ENCODE measurements around the gene GUSB.
"Not testable (repeated sequence)": the region's sequence is repeated elsewhere in the genome, so short reads cannot be mapped to it uniquely, and the experiment has no call there.

The GUSB gene

GRCh38 chr7:65981965-65982792, at the start of gene GUSB:
Gene GUSB, minus strand, starts transcription at chr7:65982213. Its CDS starts 30 bp downstream, at chr7:65982183.
- peak; percentile 91 for DNase-seq

- not testable (repeated sequence) for DNase-seq
These were observed 46.3 kb upstream of the GUSB start for GRCh38 chr7:66028342-66028741.

- no peak for DNase-seq
These were observed 34.1 kb upstream of the GUSB start for GRCh38 chr7:66016131-66016461.

GRCh38 chr7:66015440-66016130, 33.6 kb upstream of the GUSB start:
- DNase-seq = no peak

GRCh38 chr7:66013938-66014337, 31.9 kb upstream of the GUSB start:
- no peak for DNase-seq

- no peak for DNase-seq
These were observed 25.2 kb upstream of the GUSB start for GRCh38 chr7:66007232-66007631.

- not testable (repeated sequence) for DNase-seq
These were observed 23.2 kb upstream of the GUSB start for GRCh38 chr7:66005115-66005671.

- not testable (repeated sequence) for DNase-seq
These were observed 18.9 kb upstream of the GUSB start for GRCh38 chr7:66000823-66001417.

GRCh38 chr7:65994984-65995383, 13.0 kb upstream of the GUSB start:
- not testable (repeated sequence) for DNase-seq

- no peak for DNase-seq
These were observed 10.5 kb upstream of the GUSB start for GRCh38 chr7:65992526-65992925.

GRCh38 chr7:65991829-65992228, 9.8 kb upstream of the GUSB start:
- not testable (repeated sequence) for DNase-seq

- DNase-seq = no peak
These were observed 7.7 kb upstream of the GUSB start for GRCh38 chr7:65989694-65990080.

- DNase-seq = not testable (repeated sequence)
These were observed 6.5 kb upstream of the GUSB start for GRCh38 chr7:65988503-65988902.

- DNase-seq = no peak
These were observed 6.1 kb upstream of the GUSB start for GRCh38 chr7:65988084-65988483.

GRCh38 chr7:65983965-65984658, 2.1 kb upstream of the GUSB start:
- DNase-seq = no peak

- DNase-seq = no peak
These were observed 1.3 kb downstream of the GUSB start for GRCh38 chr7:65980478-65981250.

GRCh38 chr7:65979583-65980477, 2.2 kb downstream of the GUSB start:
- no peak for DNase-seq

- no peak for DNase-seq
These were observed 3.0 kb downstream of the GUSB start for GRCh38 chr7:65978891-65979582.

- DNase-seq = no peak
These were observed 5.3 kb downstream of the GUSB start for GRCh38 chr7:65976659-65977196.

GRCh38 chr7:65975814-65976445, 6.1 kb downstream of the GUSB start:
- DNase-seq = no peak
